Measurements from ENCODE around the gene VAT1L. TPM values are rescaled to one million over a fixed set of nuclear protein-coding genes. Genes with fewer than 3 reads are reported as not detected.

Gene VAT1L
- total and polyA plus RNA-seq, 4 donors = 0.17 to 0.98 (median 0.26) TPM

GRCh38 chr16:77842468-77842867 is 54.1 kb downstream of the VAT1L start:
- peaks cover 0 to 7% (median 0%) of the 10 kb centered on the region in 4 donors for H3K4me1 ChIP-seq (ENCODE audit: control insufficient read depth in 4 of 4, insufficient read depth in 4 of 4, low read length in 3 of 4)
- TF ChIP-seq SP1 (IDR thresholded peaks at IDR 0.05) (no peak), JUND (IDR thresholded peaks at IDR 0.05) (no peak), TAF1 (conservative IDR thresholded peaks at IDR 0.05) (no peak), HNF4A (conservative IDR thresholded peaks at IDR 0.05) (no peak), NR2F2 (IDR thresholded peaks at IDR 0.05) (no peak), HNF4G (IDR thresholded peaks at IDR 0.05) (no peak), RXRA (IDR thresholded peaks at IDR 0.05) (no peak), ATF3 (IDR thresholded peaks at IDR 0.05) (no peak), RAD21 (IDR thresholded peaks at IDR 0.05) (no peak), FOXA1 (IDR thresholded peaks at IDR 0.05) (no peak), EGR1 (IDR thresholded peaks at IDR 0.05; ENCODE audit: low read depth in 2 of 2) (no peak), FOXA2 (IDR thresholded peaks at IDR 0.05) (no peak)
- TF ChIP-seq, protein P1, sequence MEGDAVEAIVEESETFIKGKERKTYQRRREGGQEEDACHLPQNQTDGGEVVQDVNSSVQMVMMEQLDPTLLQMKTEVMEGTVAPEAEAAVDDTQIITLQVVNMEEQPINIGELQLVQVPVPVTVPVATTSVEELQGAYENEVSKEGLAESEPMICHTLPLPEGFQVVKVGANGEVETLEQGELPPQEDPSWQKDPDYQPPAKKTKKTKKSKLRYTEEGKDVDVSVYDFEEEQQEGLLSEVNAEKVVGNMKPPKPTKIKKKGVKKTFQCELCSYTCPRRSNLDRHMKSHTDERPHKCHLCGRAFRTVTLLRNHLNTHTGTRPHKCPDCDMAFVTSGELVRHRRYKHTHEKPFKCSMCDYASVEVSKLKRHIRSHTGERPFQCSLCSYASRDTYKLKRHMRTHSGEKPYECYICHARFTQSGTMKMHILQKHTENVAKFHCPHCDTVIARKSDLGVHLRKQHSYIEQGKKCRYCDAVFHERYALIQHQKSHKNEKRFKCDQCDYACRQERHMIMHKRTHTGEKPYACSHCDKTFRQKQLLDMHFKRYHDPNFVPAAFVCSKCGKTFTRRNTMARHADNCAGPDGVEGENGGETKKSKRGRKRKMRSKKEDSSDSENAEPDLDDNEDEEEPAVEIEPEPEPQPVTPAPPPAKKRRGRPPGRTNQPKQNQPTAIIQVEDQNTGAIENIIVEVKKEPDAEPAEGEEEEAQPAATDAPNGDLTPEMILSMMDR (IDR thresholded peaks at IDR 0.05; ENCODE audit: low read depth, low read length, missing input control) = no peak
- TF ChIP-seq, protein P2, sequence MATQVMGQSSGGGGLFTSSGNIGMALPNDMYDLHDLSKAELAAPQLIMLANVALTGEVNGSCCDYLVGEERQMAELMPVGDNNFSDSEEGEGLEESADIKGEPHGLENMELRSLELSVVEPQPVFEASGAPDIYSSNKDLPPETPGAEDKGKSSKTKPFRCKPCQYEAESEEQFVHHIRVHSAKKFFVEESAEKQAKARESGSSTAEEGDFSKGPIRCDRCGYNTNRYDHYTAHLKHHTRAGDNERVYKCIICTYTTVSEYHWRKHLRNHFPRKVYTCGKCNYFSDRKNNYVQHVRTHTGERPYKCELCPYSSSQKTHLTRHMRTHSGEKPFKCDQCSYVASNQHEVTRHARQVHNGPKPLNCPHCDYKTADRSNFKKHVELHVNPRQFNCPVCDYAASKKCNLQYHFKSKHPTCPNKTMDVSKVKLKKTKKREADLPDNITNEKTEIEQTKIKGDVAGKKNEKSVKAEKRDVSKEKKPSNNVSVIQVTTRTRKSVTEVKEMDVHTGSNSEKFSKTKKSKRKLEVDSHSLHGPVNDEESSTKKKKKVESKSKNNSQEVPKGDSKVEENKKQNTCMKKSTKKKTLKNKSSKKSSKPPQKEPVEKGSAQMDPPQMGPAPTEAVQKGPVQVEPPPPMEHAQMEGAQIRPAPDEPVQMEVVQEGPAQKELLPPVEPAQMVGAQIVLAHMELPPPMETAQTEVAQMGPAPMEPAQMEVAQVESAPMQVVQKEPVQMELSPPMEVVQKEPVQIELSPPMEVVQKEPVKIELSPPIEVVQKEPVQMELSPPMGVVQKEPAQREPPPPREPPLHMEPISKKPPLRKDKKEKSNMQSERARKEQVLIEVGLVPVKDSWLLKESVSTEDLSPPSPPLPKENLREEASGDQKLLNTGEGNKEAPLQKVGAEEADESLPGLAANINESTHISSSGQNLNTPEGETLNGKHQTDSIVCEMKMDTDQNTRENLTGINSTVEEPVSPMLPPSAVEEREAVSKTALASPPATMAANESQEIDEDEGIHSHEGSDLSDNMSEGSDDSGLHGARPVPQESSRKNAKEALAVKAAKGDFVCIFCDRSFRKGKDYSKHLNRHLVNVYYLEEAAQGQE (IDR thresholded peaks at IDR 0.05) = no peak
- TF ChIP-seq, protein P3, sequence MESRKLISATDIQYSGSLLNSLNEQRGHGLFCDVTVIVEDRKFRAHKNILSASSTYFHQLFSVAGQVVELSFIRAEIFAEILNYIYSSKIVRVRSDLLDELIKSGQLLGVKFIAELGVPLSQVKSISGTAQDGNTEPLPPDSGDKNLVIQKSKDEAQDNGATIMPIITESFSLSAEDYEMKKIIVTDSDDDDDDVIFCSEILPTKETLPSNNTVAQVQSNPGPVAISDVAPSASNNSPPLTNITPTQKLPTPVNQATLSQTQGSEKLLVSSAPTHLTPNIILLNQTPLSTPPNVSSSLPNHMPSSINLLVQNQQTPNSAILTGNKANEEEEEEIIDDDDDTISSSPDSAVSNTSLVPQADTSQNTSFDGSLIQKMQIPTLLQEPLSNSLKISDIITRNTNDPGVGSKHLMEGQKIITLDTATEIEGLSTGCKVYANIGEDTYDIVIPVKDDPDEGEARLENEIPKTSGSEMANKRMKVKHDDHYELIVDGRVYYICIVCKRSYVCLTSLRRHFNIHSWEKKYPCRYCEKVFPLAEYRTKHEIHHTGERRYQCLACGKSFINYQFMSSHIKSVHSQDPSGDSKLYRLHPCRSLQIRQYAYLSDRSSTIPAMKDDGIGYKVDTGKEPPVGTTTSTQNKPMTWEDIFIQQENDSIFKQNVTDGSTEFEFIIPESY (IDR thresholded peaks at IDR 0.05) = no peak

GRCh38 chr16:77843405-77843804 is 55.0 kb downstream of the VAT1L start:
- Histone ChIP-seq H3K27me3 (ENCODE audit: control insufficient read depth in 4 of 4, insufficient read depth in 4 of 4, low read length in 3 of 4) (no peaks in the 10 kb centered on the region), H3K27ac (ENCODE audit: low read depth in 1 of 2, low read length in 2 of 2) (no peak overlapping the region), H3K9ac (ENCODE audit: low read depth in 1 of 2, low read length in 2 of 2) (no peak overlapping the region), H3K36me3 (ENCODE audit: control insufficient read depth in 4 of 4, insufficient read depth in 3 of 4, low read depth in 1 of 4, low read length in 3 of 4) (no peaks in the 10 kb centered on the region), H3K4me1 (ENCODE audit: control insufficient read depth in 4 of 4, insufficient read depth in 4 of 4, low read length in 3 of 4) (peaks cover 0 to 7% (median 0%) of the 10 kb centered on the region in 4 donors), H3K4me3 (ENCODE audit: low read depth in 1 of 3, low read length in 3 of 3) (no peak overlapping the region), H3K9me3 (ENCODE audit: control insufficient read depth in 4 of 4, low read length in 3 of 4) (no peaks in the 10 kb centered on the region)
- DNase-seq (ENCODE audit: low spot score) = no peak
- WGBS = 81% methylated on average over 3 of the region's 3 CpGs
- TF ChIP-seq HNF4G (IDR thresholded peaks at IDR 0.05) (no peak), FOXA1 (IDR thresholded peaks at IDR 0.05) (no peak), JUND (IDR thresholded peaks at IDR 0.05) (no peak), GABPA (IDR thresholded peaks at IDR 0.05 in 1 of 2, conservative IDR thresholded peaks at IDR 0.05 in 1 of 2) (no peak), FOXA2 (IDR thresholded peaks at IDR 0.05) (no peak), EGR1 (IDR thresholded peaks at IDR 0.05; ENCODE audit: low read depth in 2 of 2) (no peak), ATF3 (IDR thresholded peaks at IDR 0.05) (no peak)
- TF ChIP-seq, protein P4, sequence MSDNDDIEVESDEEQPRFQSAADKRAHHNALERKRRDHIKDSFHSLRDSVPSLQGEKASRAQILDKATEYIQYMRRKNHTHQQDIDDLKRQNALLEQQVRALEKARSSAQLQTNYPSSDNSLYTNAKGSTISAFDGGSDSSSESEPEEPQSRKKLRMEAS (IDR thresholded peaks at IDR 0.05) = no peak
- TF ChIP-seq, protein P3 (IDR thresholded peaks at IDR 0.05) = no peak
- TF ChIP-seq, protein P2 (IDR thresholded peaks at IDR 0.05) = no peak

More at GRCh38 chr16:77842468-77842867, 54.1 kb downstream of the VAT1L start:
- DNase-seq (ENCODE audit: low spot score) = no peak
- Histone ChIP-seq H3K9me3 (ENCODE audit: control insufficient read depth in 4 of 4, low read length in 3 of 4) (no peaks in the 10 kb centered on the region), H3K36me3 (ENCODE audit: control insufficient read depth in 4 of 4, insufficient read depth in 3 of 4, low read depth in 1 of 4, low read length in 3 of 4) (no peaks in the 10 kb centered on the region), H3K27ac (ENCODE audit: low read depth in 1 of 2, low read length in 2 of 2) (no peak overlapping the region), H3K27me3 (ENCODE audit: control insufficient read depth in 4 of 4, insufficient read depth in 4 of 4, low read length in 3 of 4) (no peaks in the 10 kb centered on the region), H3K9ac (ENCODE audit: low read depth in 1 of 2, low read length in 2 of 2) (no peak overlapping the region), H3K4me3 (ENCODE audit: low read depth in 1 of 3, low read length in 3 of 3) (no peak overlapping the region)
- 94% methylated on average over 3 of the region's 3 CpGs for WGBS
